ENCODE measurements around the gene GAGE10. TPM values are rescaled to one million over a fixed set of nuclear protein-coding genes. Genes with fewer than 3 reads are reported as not detected.

GAGE10 gene
- total and polyA plus RNA-seq, 2 experiments from 2014 or later = not detected

DNA sequence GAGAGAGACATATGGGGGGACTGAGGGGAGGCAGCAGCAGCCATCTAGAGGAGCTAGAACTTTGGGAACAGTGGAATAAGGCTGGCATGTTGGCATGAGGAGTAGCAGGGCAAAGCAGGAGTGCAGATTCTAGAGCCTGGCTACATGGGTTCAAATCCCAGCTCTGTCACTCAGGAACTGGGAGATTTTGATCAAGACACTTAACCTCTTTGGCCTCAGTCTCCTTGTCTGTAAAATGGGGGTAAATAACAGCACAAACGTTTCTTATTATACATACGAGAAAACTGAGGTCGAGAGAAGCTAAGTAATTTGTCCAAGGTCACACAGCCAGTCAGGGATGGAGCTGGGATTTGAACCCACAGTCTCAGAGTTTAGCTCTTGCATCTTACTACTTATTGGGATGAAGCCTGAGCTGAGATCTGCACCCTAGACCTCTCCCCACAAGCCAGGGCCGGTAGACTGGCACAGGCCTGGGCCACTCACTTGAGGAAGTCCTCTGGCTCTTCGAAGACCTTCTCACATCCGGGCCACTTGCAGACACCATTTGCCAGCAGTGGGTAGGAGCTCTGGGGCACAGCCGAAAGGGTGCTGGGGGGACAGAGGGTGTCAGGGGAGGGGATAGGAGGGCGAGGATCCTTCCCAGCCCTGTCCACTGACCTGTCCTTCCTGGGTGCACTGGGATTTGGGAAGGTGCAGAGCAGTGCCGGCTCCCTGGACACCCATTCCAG lies 47.0 kb upstream of the GAGE10 start:
- Histone ChIP-seq H3K79me2 (replicated peaks; ENCODE audit: insufficient read depth) (no peaks in the 10 kb centered on the region), H2AFZ (no peak overlapping the region), H4K20me1 (replicated peaks; ENCODE audit: insufficient read depth) (no peaks in the 10 kb centered on the region), H3K27ac (ENCODE audit: low read depth) (no peak overlapping the region), H3K36me3 (ENCODE audit: insufficient read depth) (no peaks in the 10 kb centered on the region), H3F3A (replicated peaks; ENCODE audit: low read depth) (no peaks in the 10 kb centered on the region), H3K4me2 (no peak overlapping the region), H3K4me1 (ENCODE audit: insufficient read depth) (no peaks in the 10 kb centered on the region), H3K9me2 (ENCODE audit: insufficient read depth) (no peaks in the 10 kb centered on the region), H3K4me3 (no peak overlapping the region), H3K27me3 (ENCODE audit: insufficient read depth) (no peaks in the 10 kb centered on the region)
- ATAC-seq = no peak
- no peak overlapping the region for H3K4me3 Mint-ChIP-seq
- TF ChIP-seq, protein P1, sequence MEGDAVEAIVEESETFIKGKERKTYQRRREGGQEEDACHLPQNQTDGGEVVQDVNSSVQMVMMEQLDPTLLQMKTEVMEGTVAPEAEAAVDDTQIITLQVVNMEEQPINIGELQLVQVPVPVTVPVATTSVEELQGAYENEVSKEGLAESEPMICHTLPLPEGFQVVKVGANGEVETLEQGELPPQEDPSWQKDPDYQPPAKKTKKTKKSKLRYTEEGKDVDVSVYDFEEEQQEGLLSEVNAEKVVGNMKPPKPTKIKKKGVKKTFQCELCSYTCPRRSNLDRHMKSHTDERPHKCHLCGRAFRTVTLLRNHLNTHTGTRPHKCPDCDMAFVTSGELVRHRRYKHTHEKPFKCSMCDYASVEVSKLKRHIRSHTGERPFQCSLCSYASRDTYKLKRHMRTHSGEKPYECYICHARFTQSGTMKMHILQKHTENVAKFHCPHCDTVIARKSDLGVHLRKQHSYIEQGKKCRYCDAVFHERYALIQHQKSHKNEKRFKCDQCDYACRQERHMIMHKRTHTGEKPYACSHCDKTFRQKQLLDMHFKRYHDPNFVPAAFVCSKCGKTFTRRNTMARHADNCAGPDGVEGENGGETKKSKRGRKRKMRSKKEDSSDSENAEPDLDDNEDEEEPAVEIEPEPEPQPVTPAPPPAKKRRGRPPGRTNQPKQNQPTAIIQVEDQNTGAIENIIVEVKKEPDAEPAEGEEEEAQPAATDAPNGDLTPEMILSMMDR (conservative IDR thresholded peaks at IDR 0.05; ENCODE audit: low read depth in 2 of 2) = no peak
- TF ChIP-seq POLR2AphosphoS5 (IDR thresholded peaks at IDR 0.05; ENCODE audit: low read depth) (no peak), NANOG (IDR thresholded peaks at IDR 0.05; ENCODE audit: borderline replicate concordance) (no peak), EZH2phosphoT487 (IDR thresholded peaks at IDR 0.05; ENCODE audit: unreplicated experiment) (no peak), ZNF331 (CRISPR knock-in tag; IDR thresholded peaks at IDR 0.05; ENCODE audit: low read depth) (no peak), JUNB (IDR thresholded peaks at IDR 0.05; ENCODE audit: unreplicated experiment) (no peak), CREB1 (CRISPR knock-in tag; IDR thresholded peaks at IDR 0.05; ENCODE audit: low read depth) (no peak), STAT1 (IDR thresholded peaks at IDR 0.05; ENCODE audit: unreplicated experiment) (no peak), EZH2 (IDR thresholded peaks at IDR 0.05; ENCODE audit: low read depth, unreplicated experiment) (no peak), ZNF114 (CRISPR knock-in tag; IDR thresholded peaks at IDR 0.05) (no peak)
- TF ChIP-seq, protein P2, sequence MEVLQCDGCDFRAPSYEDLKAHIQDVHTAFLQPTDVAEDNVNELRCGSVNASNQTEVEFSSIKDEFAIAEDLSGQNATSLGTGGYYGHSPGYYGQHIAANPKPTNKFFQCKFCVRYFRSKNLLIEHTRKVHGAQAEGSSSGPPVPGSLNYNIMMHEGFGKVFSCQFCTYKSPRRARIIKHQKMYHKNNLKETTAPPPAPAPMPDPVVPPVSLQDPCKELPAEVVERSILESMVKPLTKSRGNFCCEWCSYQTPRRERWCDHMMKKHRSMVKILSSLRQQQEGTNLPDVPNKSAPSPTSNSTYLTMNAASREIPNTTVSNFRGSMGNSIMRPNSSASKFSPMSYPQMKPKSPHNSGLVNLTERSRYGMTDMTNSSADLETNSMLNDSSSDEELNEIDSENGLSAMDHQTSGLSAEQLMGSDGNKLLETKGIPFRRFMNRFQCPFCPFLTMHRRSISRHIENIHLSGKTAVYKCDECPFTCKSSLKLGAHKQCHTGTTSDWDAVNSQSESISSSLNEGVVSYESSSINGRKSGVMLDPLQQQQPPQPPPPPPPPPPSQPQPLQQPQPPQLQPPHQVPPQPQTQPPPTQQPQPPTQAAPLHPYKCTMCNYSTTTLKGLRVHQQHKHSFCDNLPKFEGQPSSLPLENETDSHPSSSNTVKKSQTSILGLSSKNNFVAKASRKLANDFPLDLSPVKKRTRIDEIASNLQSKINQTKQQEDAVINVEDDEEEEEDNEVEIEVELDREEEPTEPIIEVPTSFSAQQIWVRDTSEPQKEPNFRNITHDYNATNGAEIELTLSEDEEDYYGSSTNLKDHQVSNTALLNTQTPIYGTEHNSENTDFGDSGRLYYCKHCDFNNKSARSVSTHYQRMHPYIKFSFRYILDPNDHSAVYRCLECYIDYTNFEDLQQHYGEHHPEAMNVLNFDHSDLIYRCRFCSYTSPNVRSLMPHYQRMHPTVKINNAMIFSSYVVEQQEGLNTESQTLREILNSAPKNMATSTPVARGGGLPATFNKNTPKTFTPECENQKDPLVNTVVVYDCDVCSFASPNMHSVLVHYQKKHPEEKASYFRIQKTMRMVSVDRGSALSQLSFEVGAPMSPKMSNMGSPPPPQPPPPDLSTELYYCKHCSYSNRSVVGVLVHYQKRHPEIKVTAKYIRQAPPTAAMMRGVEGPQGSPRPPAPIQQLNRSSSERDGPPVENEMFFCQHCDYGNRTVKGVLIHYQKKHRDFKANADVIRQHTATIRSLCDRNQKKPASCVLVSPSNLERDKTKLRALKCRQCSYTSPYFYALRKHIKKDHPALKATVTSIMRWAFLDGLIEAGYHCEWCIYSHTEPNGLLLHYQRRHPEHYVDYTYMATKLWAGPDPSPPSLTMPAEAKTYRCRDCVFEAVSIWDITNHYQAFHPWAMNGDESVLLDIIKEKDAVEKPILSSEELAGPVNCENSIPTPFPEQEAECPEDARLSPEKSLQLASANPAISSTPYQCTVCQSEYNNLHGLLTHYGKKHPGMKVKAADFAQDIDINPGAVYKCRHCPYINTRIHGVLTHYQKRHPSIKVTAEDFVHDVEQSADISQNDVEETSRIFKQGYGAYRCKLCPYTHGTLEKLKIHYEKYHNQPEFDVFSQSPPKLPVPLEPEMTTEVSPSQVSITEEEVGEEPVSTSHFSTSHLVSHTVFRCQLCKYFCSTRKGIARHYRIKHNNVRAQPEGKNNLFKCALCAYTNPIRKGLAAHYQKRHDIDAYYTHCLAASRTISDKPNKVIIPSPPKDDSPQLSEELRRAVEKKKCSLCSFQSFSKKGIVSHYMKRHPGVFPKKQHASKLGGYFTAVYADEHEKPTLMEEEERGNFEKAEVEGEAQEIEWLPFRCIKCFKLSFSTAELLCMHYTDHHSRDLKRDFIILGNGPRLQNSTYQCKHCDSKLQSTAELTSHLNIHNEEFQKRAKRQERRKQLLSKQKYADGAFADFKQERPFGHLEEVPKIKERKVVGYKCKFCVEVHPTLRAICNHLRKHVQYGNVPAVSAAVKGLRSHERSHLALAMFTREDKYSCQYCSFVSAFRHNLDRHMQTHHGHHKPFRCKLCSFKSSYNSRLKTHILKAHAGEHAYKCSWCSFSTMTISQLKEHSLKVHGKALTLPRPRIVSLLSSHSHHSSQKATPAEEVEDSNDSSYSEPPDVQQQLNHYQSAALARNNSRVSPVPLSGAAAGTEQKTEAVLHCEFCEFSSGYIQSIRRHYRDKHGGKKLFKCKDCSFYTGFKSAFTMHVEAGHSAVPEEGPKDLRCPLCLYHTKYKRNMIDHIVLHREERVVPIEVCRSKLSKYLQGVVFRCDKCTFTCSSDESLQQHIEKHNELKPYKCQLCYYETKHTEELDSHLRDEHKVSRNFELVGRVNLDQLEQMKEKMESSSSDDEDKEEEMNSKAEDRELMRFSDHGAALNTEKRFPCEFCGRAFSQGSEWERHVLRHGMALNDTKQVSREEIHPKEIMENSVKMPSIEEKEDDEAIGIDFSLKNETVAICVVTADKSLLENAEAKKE (CRISPR knock-in tag; IDR thresholded peaks at IDR 0.05) = no peak
- TF ChIP-seq, protein P3, sequence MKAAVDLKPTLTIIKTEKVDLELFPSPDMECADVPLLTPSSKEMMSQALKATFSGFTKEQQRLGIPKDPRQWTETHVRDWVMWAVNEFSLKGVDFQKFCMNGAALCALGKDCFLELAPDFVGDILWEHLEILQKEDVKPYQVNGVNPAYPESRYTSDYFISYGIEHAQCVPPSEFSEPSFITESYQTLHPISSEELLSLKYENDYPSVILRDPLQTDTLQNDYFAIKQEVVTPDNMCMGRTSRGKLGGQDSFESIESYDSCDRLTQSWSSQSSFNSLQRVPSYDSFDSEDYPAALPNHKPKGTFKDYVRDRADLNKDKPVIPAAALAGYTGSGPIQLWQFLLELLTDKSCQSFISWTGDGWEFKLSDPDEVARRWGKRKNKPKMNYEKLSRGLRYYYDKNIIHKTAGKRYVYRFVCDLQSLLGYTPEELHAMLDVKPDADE (IDR thresholded peaks at IDR 0.05) = no peak
- TF ChIP-seq, protein P4, sequence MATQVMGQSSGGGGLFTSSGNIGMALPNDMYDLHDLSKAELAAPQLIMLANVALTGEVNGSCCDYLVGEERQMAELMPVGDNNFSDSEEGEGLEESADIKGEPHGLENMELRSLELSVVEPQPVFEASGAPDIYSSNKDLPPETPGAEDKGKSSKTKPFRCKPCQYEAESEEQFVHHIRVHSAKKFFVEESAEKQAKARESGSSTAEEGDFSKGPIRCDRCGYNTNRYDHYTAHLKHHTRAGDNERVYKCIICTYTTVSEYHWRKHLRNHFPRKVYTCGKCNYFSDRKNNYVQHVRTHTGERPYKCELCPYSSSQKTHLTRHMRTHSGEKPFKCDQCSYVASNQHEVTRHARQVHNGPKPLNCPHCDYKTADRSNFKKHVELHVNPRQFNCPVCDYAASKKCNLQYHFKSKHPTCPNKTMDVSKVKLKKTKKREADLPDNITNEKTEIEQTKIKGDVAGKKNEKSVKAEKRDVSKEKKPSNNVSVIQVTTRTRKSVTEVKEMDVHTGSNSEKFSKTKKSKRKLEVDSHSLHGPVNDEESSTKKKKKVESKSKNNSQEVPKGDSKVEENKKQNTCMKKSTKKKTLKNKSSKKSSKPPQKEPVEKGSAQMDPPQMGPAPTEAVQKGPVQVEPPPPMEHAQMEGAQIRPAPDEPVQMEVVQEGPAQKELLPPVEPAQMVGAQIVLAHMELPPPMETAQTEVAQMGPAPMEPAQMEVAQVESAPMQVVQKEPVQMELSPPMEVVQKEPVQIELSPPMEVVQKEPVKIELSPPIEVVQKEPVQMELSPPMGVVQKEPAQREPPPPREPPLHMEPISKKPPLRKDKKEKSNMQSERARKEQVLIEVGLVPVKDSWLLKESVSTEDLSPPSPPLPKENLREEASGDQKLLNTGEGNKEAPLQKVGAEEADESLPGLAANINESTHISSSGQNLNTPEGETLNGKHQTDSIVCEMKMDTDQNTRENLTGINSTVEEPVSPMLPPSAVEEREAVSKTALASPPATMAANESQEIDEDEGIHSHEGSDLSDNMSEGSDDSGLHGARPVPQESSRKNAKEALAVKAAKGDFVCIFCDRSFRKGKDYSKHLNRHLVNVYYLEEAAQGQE (IDR thresholded peaks at IDR 0.05; ENCODE audit: unreplicated experiment) = no peak
- no peak for DNase-seq (ENCODE audit: low spot score)
- H3K4me1 Mint-ChIP-seq = peaks cover 4% of the 10 kb centered on the region; the same call in 2 of the 3 replicates
- no peaks in the 10 kb centered on the region for H3K9me3 Mint-ChIP-seq
- no peak overlapping the region for H3K27ac Mint-ChIP-seq
- H3K36me3 Mint-ChIP-seq (ENCODE audit: low read depth) = no peaks in the 10 kb centered on the region; the same call in 2 of the 3 replicates
- peaks cover 3% of the 10 kb centered on the region for H3K27me3 Mint-ChIP-seq (ENCODE audit: insufficient read depth, low read depth, poor library complexity)

Measured in GM23338 (cell line).